Measurements from ENCODE around the gene MYMK.

Gene MYMK

DNA sequence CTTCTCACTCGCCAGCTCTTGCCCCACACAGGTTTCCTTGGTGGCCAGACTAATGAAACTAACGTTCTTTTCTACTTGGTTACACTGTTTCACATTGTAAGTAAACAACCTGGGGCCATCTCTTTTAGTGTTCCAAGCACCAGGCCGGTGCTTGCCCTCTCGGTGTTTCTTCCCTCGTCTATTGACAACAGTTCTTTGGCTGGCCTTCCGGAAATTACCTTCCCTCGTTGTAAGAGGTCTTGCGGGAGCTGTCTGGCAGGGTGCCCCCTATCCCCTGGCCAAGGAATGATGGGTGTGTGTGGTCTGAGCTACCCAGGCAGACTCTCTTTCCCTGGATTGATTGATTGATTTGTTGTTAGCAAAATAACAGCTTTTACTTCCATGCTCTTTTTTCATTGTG, 918 bp upstream of the MYMK start:
- Mint-ChIP-seq H3K4me1 (ENCODE audit: low read depth in 2 of 2) (no peaks in the 10 kb centered on the region), H3K27me3 (peaks cover 26 to 48% of the 10 kb centered on the region in 2 donors), H3K27ac (no peak overlapping the region), H3K4me3 (no peak overlapping the region), H3K9me3 (no peaks in the 10 kb centered on the region), H3K36me3 (ENCODE audit: insufficient read depth) (no peaks in the 10 kb centered on the region)
- ATAC-seq (replicated peaks): no peak
- no peak for DNase-seq

DNA sequence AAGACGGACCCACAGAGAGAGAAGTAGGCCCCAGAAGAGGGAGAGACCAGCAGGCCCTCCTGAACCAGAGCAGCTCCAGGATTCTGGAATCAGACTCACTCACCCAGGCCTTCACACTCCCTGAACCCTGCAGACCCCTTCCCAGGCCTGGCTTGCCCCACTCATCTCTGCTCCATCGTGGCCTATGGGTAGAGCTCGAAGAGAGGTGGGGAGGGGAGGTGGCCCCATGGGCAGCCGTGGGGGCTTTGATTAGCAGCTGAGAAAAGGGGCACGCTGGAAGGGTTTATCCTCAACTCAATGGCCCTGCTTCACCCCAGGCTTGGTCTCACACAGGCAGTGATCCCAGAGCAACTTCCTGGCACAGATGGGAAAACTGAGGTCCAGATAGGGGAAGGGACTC, 613 bp downstream of the MYMK start:
- Mint-ChIP-seq H3K27ac (no peak overlapping the region), H3K36me3 (ENCODE audit: insufficient read depth) (no peaks in the 10 kb centered on the region), H3K4me3 (no peak overlapping the region), H3K4me1 (ENCODE audit: low read depth in 2 of 2) (no peaks in the 10 kb centered on the region), H3K27me3 (peaks cover 16 to 40% of the 10 kb centered on the region in 2 donors), H3K9me3 (no peaks in the 10 kb centered on the region)
- DNase-seq: no peak
- ATAC-seq (replicated peaks): no peak

DNA sequence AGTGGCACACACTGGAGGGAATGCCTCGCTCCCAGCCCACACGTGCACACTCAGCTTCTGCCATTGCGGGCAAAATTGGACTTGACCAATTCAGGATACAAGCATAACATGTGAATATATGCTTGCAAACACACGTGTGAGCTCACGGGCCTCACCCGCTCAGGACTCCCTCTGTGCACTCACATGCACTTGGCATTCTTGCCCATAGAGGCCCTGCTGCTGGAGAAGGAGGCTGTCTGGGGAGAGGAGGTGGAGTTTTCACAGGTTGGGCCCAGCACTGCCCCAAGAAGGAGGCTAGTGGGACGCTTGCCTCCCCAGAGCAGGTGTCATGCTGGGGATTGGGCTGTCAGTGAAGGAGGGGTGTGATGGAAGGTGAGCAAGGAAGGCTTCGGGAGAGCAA, 1.7 kb downstream of the MYMK start:
- ATAC-seq (replicated peaks) (no peak), DNase-seq (no peak)
- no peaks in the 10 kb centered on the region for H3K4me1 Mint-ChIP-seq (ENCODE audit: low read depth in 2 of 2)
- H3K27ac Mint-ChIP-seq: no peak overlapping the region
- H3K9me3 Mint-ChIP-seq: no peaks in the 10 kb centered on the region
- no peak overlapping the region for H3K4me3 Mint-ChIP-seq
- peaks cover 19 to 40% of the 10 kb centered on the region in 2 donors for H3K27me3 Mint-ChIP-seq
- H3K36me3 Mint-ChIP-seq (ENCODE audit: insufficient read depth): no peaks in the 10 kb centered on the region

DNA sequence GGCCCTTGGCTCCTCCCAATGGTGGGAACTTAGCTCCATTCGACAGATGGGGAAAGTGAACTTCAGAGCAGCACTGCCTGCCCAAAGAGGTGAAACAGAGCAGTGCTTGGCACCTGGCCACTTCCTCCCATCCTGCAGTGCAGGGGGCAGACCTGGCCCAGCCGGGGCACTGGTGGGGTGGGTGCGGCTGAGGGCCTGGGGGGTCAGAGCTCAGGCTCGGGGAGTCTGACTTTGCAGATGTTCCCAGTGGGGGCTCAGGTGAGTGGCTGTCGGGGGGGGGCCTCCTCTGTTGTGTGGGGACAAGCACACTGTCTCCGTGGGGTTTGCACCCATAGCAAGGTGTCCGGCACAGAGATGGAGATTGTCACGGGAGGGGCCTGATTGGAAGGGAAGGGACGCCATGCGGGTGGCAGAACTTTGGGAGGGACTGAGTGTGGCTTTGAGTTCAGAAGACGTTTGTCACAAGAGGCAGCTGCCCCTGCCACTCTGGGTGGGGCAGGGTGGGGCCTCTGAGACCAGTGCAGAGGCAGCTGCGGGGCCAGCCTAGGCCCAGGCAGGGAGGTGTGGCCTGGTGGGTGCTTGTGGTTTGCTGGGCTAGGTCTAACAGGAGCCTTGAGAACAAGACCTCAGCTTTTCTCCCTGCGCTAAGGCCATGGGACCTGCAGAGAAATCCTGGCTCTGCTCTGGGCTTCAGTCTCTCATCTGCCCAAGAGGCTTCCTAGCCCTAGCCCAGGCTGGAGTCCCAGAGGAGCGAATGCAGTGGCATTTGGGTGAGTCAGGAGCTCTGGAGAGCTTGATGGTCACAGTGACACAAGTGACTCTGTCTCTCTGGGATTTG, 2.5 kb downstream of the MYMK start:
- no peaks in the 10 kb centered on the region for H3K36me3 Mint-ChIP-seq (ENCODE audit: insufficient read depth)
- H3K9me3 Mint-ChIP-seq: no peaks in the 10 kb centered on the region
- H3K4me1 Mint-ChIP-seq (ENCODE audit: low read depth in 2 of 2): no peaks in the 10 kb centered on the region
- H3K27ac Mint-ChIP-seq: no peak overlapping the region
- ATAC-seq (replicated peaks): no peak
- no peak overlapping the region for H3K4me3 Mint-ChIP-seq
- no peak for DNase-seq
- H3K27me3 Mint-ChIP-seq: peaks cover 21 to 36% of the 10 kb centered on the region in 2 donors

DNA sequence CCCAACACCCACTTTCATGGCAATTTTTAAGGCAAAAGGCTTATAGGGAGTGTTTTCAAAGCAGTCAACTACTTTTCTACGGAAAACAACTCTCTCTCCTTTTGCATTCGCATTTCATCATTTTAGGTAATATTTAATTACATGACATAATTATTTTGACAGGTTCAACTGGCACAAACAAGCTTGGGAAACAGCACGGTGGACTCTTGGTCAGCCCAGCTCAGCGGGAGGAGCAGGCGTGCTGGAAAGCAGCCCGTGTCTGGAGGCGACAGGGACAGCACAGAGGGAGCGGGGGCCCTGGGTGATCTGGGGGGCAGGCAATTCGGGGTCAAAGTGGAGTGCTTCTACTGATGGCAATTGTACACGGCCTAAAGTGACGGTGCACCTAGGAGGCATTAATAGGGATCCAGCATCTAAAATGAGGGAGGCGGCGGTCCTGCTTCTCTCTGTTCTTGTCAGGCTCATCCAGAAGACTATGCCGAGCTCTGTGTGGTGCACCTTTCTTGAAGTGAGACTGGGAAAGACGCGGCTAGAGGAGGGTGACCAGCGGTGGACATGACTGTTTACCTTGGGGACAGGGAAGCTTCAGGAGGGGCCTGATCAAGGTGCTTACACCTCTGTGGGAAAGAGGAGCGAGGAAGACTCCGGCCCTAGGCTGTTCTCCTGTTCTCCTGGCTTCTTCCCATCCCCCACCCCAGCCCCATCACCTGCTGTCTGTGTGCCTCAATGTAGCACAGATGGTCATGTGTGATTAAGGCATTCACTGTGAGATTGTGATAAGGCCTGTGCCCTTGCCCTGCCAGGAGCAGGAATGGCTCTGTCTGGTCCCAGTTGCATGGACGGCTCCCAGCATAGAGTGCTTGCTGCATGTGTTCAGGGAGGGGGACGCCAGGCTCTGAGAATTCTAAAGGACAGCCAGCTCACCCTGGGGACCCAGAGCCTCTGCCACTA, 3.4 kb downstream of the MYMK start:
- H3K4me3 Mint-ChIP-seq: no peak overlapping the region
- H3K27ac Mint-ChIP-seq: no peak overlapping the region
- H3K4me1 Mint-ChIP-seq (ENCODE audit: low read depth in 2 of 2): no peaks in the 10 kb centered on the region
- ATAC-seq (replicated peaks) (no peak), DNase-seq (no peak)
- no peaks in the 10 kb centered on the region for H3K9me3 Mint-ChIP-seq
- no peaks in the 10 kb centered on the region for H3K36me3 Mint-ChIP-seq (ENCODE audit: insufficient read depth)
- peaks cover 17 to 28% of the 10 kb centered on the region in 2 donors for H3K27me3 Mint-ChIP-seq

DNA sequence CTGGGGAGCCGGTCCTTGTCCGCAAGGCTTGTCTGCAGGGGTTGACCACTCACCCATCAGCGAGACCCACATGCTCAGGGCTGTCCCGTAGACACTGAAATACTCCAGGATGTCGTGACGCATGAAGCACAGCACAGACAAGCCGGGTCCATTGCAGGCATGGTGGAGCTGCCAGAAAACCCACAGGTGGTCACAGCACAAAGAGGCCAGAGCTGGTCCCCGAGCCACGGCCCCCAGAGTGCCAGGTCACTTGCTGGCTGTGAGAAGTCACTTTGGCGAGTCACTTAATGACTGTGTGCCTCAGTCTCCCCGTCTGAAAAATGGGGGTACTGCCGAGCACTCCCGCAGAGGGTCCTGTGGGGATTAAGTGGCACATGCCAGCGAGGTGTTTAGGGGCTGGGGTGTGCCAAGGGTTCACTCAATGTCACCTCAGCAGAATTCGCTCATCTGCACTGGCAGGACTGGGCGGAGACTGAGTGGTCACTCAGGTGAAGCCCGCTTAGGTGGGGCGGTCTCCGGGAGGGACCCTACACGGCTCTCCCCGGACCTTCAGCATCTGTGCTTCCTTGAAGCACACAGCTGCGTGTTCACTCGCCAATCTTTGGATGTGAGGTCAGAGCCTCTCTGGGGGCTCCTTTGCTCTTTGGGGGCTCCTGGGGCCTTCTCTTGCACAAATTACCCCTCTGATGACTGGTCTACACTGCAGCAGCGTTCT, 4.5 kb downstream of the MYMK start:
- ATAC-seq (replicated peaks): no peak
- no peaks in the 10 kb centered on the region for H3K4me1 Mint-ChIP-seq (ENCODE audit: low read depth in 2 of 2)
- no peak for DNase-seq
- no peak overlapping the region for H3K4me3 Mint-ChIP-seq
- no peak overlapping the region for H3K27ac Mint-ChIP-seq
- H3K9me3 Mint-ChIP-seq: no peaks in the 10 kb centered on the region
- no peaks in the 10 kb centered on the region for H3K36me3 Mint-ChIP-seq (ENCODE audit: insufficient read depth)
- H3K27me3 Mint-ChIP-seq: peaks cover 16 to 22% of the 10 kb centered on the region in 2 donors

DNA sequence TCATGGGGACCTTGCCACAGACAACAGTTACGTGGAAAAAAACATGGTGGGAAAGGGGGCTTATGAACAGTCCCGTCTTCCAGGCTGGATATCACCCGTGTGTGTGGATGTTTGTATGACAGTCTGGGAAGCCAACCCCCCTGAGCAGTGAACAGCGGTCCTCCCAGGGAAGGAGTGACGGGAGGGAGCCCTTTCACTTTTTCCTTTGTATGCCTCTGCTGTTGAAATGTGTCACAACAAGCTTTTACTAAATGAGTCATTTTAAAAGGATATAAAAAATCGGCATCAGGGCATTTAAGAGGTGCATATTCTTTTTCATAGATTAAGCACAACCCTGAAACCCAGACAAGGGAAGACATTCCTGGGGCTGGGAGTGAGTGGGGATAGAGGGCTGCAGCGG, 5.1 kb downstream of the MYMK start:
- DNase-seq (no peak), ATAC-seq (replicated peaks) (no peak)
- no peak overlapping the region for H3K4me3 Mint-ChIP-seq
- peaks cover 16 to 22% of the 10 kb centered on the region in 2 donors for H3K27me3 Mint-ChIP-seq
- H3K27ac Mint-ChIP-seq: no peak overlapping the region
- no peaks in the 10 kb centered on the region for H3K4me1 Mint-ChIP-seq (ENCODE audit: low read depth in 2 of 2)
- H3K9me3 Mint-ChIP-seq: no peaks in the 10 kb centered on the region
- no peaks in the 10 kb centered on the region for H3K36me3 Mint-ChIP-seq (ENCODE audit: insufficient read depth)

DNA sequence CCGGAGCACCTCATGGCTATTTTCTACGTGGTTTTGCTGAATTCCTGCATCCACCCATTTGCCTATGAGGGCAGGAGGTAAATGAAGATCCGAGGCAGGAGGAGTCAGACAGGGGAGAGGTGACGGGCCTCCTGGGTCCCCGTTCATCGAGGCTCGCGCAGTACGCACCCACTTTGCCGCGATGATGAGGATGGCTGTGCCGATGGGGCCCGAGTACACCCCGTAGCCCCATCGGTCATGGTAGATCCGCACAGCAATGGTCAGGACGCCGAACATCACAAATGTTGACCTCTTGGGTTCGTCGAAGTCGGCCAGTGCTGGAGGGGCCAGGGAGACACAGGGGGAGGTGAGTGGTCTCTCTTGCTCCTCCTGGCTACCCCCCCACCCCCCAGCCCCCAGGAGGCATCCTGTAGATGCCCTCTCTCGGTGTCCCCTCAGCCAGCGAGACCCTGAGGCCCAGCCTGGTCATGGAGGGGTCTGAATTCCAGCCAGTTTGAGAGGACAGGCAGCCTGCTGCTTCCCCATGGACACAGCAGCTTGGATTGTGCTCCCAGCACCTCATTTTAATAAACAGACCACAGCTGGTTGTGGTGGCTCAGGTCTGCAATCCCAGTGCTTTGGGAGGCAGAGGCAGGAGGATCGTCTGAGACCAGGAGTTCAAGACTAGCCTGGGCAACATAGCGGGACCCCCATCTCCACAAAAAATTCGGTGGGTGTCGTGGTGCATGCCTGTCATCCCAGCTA, 5.9 kb downstream of the MYMK start:
- DNase-seq: no peak
- Mint-ChIP-seq H3K27ac (no peak overlapping the region), H3K36me3 (ENCODE audit: insufficient read depth) (no peaks in the 10 kb centered on the region), H3K4me3 (no peak overlapping the region), H3K4me1 (ENCODE audit: low read depth in 2 of 2) (no peaks in the 10 kb centered on the region), H3K27me3 (peaks cover 16 to 22% of the 10 kb centered on the region in 2 donors), H3K9me3 (no peaks in the 10 kb centered on the region)
- ATAC-seq (replicated peaks): no peak

DNA sequence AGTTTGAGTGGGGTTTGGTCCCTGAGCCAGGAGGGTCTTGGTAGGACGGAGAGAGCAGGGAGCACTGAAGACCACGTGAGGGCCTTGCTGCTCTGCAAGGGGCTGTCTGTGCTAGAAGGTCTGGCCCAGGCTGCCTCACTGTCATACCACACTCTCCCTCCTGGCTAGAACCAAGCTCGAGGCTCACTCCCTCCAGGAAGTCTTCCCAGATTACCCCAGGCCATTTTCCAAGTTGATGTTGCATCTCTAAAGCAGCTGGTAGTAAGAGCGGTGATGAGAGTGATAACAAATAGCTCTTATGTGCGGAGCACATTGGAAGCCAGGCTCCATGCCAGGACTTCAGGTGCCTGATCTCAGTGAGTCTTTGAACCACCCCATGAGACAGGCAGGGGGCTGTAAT, 6.6 kb downstream of the MYMK start:
- DNase-seq (no peak), ATAC-seq (replicated peaks) (no peak)
- Mint-ChIP-seq H3K27ac (no peak overlapping the region), H3K36me3 (ENCODE audit: insufficient read depth) (no peaks in the 10 kb centered on the region), H3K9me3 (no peaks in the 10 kb centered on the region), H3K27me3 (peaks cover 14 to 22% of the 10 kb centered on the region in 2 donors), H3K4me3 (no peak overlapping the region), H3K4me1 (ENCODE audit: low read depth in 2 of 2) (no peaks in the 10 kb centered on the region)

DNA sequence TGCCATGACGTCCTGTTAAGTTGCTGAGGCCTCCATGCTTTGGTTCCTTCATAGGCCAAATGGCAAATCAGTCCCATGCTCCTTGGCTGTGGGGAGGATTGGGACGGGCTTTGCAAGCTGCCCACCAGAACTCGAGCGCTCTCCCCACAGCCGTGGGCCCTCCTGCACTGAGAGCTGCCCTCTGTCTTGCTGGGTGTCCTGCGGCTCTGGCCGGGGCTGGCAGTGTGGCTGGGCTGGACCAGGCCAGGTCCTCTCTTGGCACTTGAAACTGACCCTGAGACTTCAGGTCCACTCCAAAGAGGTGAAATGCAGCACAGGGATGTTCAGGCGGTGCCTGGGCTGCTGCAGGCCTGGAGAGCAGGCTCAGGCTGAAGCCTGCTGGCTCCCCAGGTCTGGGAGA, 7.0 kb downstream of the MYMK start:
- Mint-ChIP-seq H3K36me3 (ENCODE audit: insufficient read depth) (no peaks in the 10 kb centered on the region), H3K27ac (no peak overlapping the region), H3K27me3 (peaks cover 11 to 22% of the 10 kb centered on the region in 2 donors)

DNA sequence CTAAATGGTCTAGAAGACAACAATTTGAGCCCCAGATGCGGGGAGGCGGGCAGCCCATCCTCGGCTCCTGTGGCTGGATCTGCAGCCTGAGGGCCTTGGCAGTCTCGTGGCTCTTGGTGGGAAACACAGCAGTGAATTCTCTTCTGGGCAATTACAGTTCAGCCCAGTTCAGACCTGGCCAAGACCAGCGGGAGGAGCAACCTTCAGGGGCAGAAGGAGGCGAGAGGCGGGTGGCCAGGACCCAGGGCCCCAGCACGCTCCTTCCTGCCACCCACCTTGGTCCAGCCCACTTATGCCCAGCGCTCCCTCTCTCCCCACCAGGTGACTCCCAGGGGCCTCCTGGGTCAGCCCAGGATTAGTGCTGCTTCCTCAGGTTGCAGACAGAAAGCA, 7.8 kb downstream of the MYMK start:
- Mint-ChIP-seq H3K27ac (no peak overlapping the region), H3K27me3 (peaks cover 11 to 22% of the 10 kb centered on the region in 2 donors), H3K9me3 (no peaks in the 10 kb centered on the region), H3K36me3 (ENCODE audit: insufficient read depth) (no peaks in the 10 kb centered on the region), H3K4me3 (no peak overlapping the region), H3K4me1 (ENCODE audit: low read depth in 2 of 2) (no peaks in the 10 kb centered on the region)
- DNase-seq: no peak
- ATAC-seq (replicated peaks): no peak

More for the DNA sequence above, 7.0 kb downstream of the MYMK start:
- Mint-ChIP-seq H3K9me3 (no peaks in the 10 kb centered on the region), H3K4me1 (ENCODE audit: low read depth in 2 of 2) (no peaks in the 10 kb centered on the region), H3K4me3 (no peak overlapping the region)
- DNase-seq: no peak
- ATAC-seq (replicated peaks): no peak

DNA sequence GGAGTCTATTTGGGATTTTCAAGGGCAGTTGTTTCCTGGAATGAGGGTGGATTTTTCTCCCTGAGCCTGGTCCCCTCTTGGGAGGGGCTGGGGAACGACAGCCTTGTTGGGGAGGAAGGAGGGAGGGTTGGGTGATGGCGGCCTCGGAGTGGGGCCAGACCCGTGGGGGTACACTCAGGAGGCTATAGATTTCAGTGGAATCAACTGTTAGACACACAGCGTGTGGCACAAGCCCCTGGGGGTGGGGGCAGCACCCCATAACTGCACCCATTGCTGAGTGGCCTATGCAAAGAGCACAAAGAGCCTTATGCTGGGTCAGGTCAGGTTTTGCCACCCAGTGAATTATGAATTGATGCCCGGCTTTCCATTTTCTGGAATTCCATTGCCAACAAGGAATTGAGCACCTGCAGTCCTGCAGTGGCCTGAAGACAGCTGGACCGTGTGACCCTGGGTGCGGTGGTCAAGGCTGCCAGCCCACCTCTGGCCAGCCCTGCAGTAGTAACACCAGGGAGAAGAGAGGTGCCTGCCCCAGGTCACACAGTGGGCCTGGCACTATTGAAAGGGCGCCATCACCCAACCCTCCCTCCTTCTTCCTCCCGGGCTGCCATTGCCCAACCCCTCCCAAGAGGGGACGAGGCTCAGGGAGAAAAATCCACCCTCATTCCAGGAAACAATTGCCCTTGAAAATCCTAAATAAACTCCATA, 8.4 kb downstream of the MYMK start:
- no peaks in the 10 kb centered on the region for H3K36me3 Mint-ChIP-seq (ENCODE audit: insufficient read depth)
- H3K4me1 Mint-ChIP-seq (ENCODE audit: low read depth in 2 of 2): no peaks in the 10 kb centered on the region
- no peaks in the 10 kb centered on the region for H3K9me3 Mint-ChIP-seq
- no peak for ATAC-seq (replicated peaks)
- no peak overlapping the region for H3K4me3 Mint-ChIP-seq
- no peak for DNase-seq
- H3K27me3 Mint-ChIP-seq: peaks cover 11 to 22% of the 10 kb centered on the region in 2 donors
- no peak overlapping the region for H3K27ac Mint-ChIP-seq

All from effector memory CD8-positive, alpha-beta T cell (primary cell).